ENCODE results near the gene MAPKAP1.
A peak's percentile ranks its signal among the peaks of the same experiment; 100 is the strongest.

MAPKAP1 gene

DNA sequence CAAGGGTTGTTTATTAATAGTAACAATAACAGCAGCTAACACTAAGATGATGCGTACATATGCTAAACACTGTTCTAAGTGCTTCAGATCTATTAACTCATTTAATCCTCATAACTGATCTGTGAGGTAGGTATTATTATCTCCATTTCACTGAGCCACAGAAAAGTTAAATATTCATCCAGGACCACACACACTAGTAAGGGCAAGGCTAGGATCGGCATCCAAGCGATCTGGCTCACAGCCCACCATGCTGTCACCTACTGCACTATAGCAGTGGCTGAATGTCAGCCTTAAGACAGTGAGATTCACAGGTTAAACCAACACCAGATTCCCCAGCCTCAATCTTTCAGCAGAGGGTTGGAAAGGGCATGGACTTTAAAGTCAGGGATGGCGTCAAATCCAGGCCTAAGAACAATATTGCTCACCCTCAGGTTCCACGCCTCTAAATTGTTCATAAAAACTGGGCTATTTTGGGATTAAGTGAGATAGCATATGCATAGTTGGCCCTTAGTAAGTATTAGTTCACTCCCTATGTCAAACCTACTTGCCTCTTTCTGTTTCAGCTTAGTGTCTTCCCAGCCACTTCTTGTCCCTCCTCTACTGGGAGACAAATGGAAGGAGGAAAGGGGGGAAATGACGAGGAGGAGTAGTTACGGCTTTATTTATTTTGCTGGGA, 150.8 kb downstream of the MAPKAP1 start:
- DNase-seq = no peak

DNA sequence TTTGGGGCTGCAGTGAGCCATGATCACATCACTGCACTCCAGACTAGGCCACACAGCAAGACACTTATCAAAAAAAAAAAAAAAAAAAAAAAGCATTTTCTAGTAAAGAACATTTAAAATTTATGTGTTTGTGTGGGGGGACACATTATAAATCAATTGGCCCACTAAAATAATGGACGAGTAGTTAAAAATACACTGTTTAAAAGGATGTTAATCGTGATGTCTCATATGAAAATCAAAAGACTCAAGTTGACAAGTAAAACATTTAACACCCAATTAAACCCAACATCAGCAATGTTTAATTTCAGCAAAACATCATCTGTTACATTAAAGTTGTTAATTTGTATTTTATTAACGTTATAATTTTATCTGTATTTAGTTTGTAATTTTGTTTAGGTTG, 152.3 kb downstream of the MAPKAP1 start:
- DNase-seq = no peak

DNA sequence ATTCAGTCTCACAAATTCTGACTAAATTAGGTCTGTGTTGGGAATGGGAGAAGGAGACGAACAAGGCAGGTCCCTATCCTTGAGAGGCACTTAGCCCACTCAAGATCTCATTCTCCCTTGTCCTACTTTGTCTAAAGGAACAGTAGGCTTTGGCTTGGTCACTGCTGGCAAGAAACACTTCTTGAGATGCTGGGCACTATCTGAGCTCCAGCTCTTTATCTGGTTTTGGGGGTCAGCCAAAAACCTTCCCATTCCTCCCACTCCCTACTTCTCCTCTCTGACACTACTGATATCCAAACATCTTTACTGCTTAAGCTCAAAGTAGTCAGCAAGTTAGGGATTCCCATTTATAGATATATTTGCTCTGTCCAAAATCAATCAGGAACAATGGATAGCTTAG, 155.2 kb downstream of the MAPKAP1 start:
- no peak for DNase-seq

DNA sequence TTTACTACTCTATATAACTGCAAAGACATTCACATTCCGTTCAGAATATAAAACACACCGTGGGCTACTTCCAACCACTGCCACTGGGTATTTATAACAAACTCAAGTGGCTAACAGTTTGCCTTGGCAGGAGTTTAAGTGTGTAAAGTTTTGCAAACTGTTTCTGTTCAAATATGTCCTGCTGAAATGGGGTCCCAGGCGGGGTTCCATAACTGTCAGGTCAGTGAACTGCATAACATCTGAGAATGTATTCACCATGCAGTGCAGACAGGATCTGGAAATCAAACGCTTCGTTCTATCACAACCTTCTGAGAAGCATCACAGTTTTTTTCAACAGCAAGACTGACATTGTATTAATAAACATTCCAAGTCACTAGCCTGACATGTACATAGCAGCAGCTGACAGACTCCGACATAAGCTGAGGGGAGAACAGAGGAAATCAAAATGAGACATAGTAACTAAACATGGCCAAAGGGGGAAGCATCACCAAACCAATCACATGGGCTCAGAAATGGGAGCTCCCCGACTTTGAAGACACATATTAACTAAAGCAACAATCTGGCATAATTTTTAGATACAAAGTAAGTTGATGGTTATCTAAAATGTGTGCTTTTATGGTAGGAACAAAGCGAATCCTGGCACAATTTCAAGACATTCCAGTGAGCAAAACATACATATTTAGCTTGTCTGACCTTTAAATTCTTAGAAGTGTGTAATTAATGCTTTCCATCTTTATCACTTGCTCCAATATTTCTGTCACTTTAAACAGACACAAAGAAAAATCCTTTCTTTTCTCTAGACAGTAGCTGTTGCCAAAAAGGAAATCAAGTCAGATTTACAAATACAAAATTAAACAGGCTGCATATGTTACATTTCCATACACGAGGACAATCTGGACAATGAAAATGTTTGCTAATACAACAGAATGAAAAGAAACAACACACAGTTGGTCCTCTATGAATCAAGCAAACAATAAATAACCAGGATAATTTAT, 156.8 kb downstream of the MAPKAP1 start:
- no peak for DNase-seq

DNA sequence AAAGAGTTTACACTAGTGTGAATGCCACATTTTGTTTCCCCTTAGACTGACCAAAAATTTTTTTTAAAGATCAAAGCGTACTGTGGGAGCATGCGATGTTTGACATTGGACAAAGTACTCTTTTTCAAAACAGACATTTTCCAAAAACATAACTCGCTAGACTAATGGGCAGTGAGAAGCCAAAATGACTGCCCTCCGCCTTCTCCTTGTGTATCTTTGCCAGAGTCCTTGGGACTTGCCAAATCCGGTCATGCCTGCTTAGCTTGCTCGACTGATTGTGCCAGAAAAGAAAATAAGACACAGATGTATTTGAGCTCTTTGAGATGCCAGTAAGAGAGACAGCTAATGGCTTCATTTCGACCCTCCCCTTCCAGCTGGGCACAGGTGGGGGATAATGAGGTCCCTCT, 157.5 kb downstream of the MAPKAP1 start:
- DNase-seq = no peak

DNA sequence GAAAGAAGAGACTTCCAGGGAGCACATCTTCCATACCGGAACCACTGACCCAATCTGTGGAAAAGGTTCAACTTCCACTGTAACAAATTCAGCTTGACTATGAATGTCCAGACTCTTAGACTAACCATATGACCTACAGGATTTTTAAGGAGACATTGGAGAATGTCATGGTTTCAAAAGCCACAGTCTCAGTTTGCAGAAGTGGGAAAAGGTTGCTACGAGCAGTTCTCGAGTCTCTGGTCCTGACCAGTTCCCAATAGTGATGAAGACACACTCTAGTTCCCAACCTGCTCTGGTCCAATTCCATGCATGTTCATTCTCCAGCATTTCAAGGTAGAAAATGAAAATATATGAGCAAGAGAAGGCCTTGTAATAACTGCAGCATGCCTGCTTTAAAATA, 158.0 kb downstream of the MAPKAP1 start:
- no peak for DNase-seq

DNA sequence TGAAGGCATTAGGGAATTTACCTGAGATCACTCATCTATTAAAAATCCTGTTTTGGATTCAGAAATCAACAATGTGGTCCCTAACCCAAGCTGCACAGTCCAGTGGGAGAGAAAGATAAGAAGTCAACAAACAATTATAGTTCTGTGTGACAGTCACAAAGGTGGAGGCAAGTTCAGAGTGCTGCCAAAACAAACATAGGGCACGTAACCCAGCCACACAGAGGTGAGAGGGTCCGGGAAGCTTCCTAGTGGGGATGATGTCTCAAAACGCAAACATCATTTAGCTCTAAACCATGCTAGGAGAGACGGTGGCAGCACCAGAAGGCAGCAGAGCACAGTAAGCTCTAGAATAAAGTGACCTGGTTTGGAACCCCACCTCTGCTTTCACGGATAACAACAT, 158.9 kb downstream of the MAPKAP1 start:
- DNase-seq = no peak

DNA sequence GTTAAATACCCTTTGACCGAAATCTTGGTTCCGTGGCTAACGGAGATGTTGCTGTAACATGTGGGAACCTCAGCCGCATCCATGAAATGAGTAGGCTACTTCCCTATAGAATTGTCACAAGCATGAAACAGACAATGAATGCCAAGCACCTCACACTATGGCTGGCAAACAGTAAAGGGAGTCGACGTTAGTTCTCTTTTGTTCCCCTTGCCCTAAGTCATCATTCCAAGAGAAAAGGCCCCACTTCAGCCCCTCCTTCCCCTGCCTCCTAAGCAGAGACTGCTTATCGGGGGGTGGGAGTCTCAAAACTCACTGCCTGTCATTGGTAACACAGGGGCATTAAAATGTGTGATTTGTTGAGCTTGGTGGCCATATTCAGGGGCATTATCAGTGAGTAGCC, 159.6 kb downstream of the MAPKAP1 start:
- no peak for DNase-seq

DNA sequence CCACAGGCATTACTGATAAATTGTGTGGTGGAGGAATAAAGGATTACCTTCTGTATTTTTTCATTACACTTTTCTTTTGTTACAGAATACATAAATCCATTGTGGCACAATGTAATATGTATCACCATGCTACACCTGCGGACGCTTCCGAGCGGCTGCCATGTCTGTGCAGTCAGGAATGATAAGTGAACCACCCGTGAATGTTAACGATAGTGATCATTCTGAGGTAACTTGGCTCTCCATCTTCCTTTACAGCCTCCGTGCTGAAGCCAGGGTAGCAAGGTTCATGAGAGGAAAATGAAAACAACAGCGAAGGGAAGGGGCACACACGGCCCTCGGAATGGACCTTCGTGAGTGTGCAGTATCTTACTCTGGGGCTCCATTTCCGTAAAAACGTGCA, 161.2 kb downstream of the MAPKAP1 start:
- no peak for DNase-seq

DNA sequence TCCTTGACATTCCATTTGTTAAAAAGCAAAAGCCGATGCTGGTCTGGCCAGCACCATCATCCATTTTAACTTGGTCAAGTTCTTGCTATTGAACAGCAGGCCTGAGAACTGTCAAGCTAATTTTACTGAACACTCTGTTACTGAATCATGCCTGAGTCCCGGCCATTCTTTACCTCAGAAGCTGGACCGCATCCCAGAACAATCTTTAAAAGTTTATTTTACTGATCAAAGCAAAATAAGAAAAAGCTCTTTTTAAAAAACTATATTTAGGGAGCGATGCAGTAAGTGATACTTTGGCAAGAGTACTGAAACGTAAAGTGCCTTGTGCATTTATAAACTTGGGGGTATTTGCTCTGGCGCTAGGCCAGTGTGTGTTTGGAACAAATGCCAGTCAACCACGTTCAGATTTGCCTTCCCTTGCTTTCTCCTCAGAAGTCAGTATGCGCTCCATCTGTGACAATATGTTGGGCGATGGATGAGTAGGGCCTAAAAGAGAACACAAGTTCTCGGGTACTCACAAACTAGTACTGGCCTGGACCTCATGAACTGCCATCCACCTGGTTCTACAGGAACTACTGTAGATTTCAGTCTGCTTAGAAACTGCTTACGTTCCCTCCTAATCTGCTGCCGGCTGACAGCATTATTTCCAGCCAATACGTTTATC, 161.9 kb downstream of the MAPKAP1 start:
- DNase-seq = peak; percentile 34

DNA sequence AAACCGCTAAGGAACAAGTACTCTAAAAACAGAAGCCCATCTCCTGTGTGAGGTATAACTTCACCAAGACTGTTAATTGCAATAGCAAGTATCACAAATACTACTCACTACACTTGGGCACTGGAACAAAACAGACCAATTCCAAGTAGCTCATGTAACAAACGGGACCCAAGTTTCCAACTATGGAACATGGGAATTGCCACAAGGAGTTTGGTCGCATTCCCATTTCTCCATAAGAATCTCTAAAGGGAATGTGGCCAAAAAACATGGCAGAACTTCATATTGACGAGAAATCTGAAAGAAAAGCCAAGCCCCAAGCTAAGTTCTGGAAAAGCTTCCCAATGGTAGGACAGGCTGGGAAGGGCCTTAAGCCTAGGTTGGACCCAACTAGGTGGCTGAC, 162.5 kb downstream of the MAPKAP1 start:
- DNase-seq = no peak

DNA sequence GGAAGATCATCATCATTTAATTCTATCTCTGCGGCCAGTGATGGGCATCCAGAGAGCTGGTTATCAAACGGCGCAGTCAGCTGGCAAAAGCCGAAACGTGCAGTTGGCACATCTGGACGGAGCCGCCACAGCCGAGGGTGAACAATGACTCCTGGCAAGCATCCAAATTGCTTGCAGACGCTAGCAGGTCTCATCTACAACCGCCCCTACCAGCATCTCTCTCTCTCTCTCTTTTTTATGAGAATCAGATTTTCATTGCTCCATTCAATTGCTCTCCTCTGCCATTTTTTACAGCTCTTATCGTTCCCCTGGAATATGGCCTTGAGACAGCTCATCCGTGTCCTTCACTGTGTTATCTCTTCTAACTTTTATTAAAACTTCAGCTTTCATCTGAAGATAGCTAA, 165.2 kb downstream of the MAPKAP1 start:
- peak; percentile 76 for DNase-seq

DNA sequence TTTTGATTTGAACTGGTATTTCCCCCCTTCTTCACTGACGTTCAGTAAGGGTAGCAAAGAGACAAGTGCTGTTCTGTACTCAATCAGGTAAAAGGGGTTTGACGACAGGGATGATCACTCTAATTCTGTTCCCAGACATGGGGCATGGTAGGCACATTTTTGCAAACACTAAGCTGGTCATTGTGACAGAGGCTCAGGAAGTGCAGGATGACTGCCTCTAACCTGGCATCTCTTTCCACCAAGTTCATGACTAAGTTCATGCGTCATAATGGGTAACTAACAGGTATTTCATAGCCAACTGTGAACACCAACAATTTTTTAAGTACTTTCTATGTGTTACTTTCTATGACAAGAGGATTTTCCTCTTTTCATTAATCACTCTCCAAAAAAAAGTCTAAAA, 166.5 kb downstream of the MAPKAP1 start:
- DNase-seq = no peak

DNA sequence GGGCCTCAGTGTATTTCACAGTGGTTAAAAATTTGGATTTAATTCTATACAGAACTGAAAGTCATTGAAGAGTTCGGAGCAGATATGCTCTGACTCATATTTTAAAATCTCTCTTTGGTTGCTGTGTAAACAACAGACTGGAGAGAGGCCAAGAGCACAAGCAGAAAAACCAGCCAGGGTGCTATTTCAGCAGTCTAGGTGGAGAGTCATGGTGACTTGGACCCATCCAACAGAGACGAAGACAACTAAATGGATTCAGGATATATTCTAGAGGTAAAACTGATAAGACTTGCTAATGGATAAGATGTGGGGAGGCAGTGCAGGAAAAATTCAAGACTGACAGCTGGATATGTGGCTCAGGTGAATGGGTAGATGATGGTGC, 168.9 kb downstream of the MAPKAP1 start:
- peak; percentile 32 for DNase-seq

DNA sequence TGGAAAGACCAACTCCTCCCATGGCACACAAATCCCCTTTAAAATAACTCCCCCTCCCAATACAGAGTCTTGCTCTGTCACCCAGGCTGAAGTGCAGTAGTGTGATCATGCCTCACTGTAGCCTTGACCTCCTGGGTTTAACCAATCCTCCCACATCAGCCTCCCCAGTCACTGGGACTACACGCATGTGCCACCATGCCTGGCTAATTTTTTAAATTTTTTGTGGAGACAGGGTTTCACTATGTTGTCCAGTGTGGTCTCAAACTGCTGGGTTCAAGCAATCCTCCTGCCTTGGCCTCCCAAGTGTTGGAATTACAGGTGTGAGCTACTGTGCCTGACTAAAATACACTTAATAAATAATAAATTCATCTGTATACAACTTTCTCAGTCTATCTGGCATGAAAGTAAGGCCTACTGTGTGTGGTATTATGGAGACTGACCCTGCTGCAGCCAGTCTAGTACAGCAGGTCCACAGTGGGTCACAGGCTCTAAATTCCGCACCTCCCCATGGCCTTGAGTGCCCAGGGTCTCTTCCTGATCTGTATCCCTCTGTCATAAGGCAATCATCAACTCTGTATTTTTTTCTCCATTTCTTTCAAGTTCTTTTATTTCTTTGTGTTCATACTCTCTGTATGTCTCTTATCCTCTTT, 169.4 kb downstream of the MAPKAP1 start:
- no peak for DNase-seq

DNA sequence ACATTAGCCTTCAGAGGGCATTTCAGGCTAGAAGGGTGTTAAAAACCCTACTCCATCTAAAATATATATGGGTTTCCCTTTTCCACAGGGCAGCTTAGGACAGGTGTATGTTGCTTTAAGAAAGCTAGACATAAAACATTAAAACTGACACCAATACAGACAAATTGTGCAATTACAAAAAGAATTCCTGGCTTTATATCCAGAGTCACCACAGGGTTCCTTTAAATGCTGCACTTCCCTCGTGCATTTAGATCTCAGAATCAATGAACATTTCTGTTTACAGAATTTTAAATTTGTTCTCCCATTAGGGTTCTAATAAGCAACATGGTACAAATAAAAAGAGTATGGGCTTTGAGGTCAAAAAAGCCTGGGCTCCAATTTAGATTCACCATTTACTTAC, 170.2 kb downstream of the MAPKAP1 start:
- no peak for DNase-seq

DNA sequence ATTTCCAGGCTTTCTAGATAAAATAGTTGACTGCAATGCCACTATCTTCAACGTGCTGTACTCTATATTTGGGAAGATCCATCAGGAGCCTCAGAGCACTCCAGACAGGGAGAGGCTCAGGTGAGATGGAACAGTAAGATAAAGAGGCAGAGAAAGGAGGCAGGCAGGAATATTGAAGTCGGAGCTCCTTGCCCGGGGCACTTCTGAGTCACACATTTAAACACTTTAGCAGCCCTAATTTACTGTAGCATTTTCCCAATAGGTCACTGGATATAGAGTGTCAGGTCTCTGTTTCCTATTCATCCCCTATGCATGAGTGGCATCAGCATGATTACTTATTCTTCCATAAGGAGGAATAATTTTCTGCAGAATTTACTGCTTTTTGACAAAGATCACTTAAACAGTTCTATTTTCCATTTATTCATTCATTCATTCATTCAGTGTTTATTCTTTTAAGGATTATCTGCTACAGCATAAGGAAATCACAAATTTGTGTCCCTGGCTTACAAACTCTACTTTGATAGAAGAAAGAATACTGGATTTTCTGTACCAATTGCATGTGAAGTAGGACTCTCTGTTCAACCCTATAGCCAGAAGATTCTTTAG, 170.7 kb downstream of the MAPKAP1 start:
- DNase-seq = no peak

DNA sequence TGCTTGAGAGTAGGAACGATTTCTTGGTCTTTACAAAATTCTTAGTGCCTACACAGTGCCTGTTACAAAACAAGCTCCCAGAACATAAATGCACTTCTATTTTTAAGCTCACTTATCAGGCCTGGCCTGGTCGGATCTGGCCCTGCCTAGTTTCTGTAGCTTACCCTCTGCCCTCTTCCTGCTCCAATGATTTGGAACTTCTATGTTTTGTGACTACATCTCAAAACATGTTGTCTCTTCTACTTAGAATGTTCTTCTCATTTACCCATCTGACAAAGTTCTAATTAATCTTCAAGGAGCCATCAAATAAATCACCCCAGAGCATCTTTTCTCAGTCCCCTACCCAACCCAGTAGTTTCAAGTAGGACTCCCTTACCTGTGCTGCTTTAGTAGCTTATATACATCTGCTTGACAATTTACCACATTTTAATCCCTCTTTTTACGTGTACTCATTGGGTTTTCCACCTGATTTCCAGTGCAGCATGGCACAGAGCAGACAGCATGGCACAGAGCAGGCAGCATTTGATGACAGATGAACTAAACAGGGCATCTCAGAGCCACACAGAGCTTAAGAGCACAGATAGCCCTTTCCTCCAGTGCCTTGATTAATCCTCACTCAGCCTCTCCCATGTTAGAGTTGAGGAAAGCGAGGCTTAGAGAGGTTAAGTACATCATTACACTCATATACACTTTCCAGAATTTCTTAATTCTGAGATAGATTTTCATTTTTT, 171.9 kb downstream of the MAPKAP1 start:
- no peak for DNase-seq

DNA sequence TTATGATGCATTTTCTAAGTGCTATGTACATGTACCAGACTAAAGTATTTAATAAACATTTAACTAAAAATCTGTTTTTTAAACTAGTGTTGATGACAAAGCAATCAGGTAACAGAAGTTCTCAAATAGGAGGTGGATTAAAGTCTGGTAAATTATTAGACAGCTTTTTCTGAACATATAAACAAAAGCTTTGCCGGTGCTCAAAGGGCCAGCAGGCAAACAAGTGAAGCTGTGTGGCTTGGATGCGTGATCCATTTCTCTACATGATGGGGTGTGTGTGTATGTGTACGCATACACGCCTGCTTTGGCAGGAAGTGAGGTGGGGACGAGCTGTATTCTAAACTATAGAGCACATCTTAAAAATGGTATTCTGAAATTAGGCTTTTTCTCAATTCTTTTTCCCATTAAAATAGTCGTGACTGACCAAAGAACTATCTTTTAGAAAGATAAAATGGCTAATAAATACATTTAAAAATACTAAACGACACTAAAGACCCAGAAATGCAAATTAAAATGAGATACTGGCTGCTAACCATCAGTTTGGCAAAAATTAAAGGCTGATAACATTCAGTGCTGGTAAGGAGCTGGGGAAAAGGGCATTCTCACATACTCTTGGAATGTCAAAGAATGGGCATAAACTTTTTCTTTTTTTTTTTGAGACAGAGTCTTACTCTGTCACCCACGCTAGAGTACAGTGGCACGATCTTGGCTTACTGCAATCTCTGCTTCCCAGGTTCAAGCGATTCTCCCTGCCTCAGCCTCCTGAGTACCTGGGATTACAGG, 174.0 kb downstream of the MAPKAP1 start:
- DNase-seq = no peak

DNA sequence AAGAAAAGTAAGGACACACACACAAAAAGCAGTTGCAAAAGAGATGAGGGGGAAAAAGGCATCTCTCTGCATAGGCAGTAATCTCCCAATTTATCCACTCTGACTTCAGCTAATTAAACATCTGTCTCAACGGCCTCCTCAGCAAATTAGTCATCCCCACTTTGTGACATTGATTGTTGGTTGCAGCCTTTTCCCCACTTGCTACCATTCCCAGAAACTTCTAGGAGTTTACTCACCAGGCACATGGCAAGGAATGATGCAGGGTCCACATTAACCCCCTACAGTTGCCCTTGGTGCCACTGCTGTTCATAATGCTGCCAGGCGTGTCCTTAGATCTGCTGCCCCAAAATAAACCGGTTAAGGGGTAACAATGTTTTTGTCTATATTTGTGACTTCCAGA, 174.6 kb downstream of the MAPKAP1 start:
- no peak for DNase-seq

Data from NCI-H1694 (cell line).